ENCODE measurements around the gene MACROD2. TPM values are rescaled to one million over a fixed set of nuclear protein-coding genes. Genes with fewer than 3 reads are reported as not detected.

The MACROD2 gene
- polyA plus RNA-seq, 1 donor from 2014 or later: 23.2 TPM

- Histone ChIP-seq H3K4me3 (ENCODE audit: low read length) (no peak overlapping the region), H3K36me3 (ENCODE audit: insufficient read depth, low read length) (no peaks in the 10 kb centered on the region), H2AFZ (ENCODE audit: low read depth, low read length) (no peak overlapping the region), H3K9ac (ENCODE audit: low read length) (no peak overlapping the region), H3K9me3 (ENCODE audit: low read length) (no peaks in the 10 kb centered on the region), H3K27me3 (ENCODE audit: insufficient read depth, low read depth, low read length) (no peaks in the 10 kb centered on the region), H3K27ac (ENCODE audit: low read length) (no peak overlapping the region), H3K79me2 (replicated peaks; ENCODE audit: insufficient read depth, low read length) (no peaks in the 10 kb centered on the region), H3K9me2 (ENCODE audit: insufficient read depth, low read length) (no peaks in the 10 kb centered on the region), H4K20me1 (ENCODE audit: insufficient read depth) (no peaks in the 10 kb centered on the region), H3F3A (ENCODE audit: insufficient read depth, low read length, poor library complexity, severe bottlenecking) (no peaks in the 10 kb centered on the region), H3K4me2 (ENCODE audit: low read length) (no peak overlapping the region)
- TF ChIP-seq REST (IDR thresholded peaks at IDR 0.05; ENCODE audit: borderline replicate concordance): no peak
- no peak for TF ChIP-seq RAD21 (conservative IDR thresholded peaks at IDR 0.05)
- TF ChIP-seq POLR2AphosphoS5 (IDR thresholded peaks at IDR 0.05): no peak
- no peak for TF ChIP-seq EP300 (conservative IDR thresholded peaks at IDR 0.05; ENCODE audit: poor library complexity, severe bottlenecking)
- no peak for TF ChIP-seq EZH2 (IDR thresholded peaks at IDR 0.05; ENCODE audit: borderline replicate concordance, insufficient read depth, low read length, poor library complexity, severe bottlenecking)
- no peak for TF ChIP-seq TAF1 (IDR thresholded peaks at IDR 0.05; ENCODE audit: low read depth)
- TF ChIP-seq SMC3 (conservative IDR thresholded peaks at IDR 0.05; ENCODE audit: poor library complexity): no peak
- TF ChIP-seq MXI1 (conservative IDR thresholded peaks at IDR 0.05; ENCODE audit: poor library complexity, severe bottlenecking): no peak
- TF ChIP-seq CTCF (IDR thresholded peaks at IDR 0.05; ENCODE audit: poor library complexity, severe bottlenecking): no peak
Observed at GRCh38 chr20:15887387-15887786, 1892.1 kb downstream of the MACROD2 start.

- Histone ChIP-seq H3K36me3 (ENCODE audit: insufficient read depth, low read length) (no peaks in the 10 kb centered on the region), H3K4me3 (ENCODE audit: low read length) (no peak overlapping the region), H2AFZ (ENCODE audit: low read depth, low read length) (no peak overlapping the region), H3F3A (ENCODE audit: insufficient read depth, low read length, poor library complexity, severe bottlenecking) (no peaks in the 10 kb centered on the region), H3K79me2 (replicated peaks; ENCODE audit: insufficient read depth, low read length) (no peaks in the 10 kb centered on the region), H3K27me3 (ENCODE audit: insufficient read depth, low read depth, low read length) (no peaks in the 10 kb centered on the region), H3K4me2 (ENCODE audit: low read length) (no peak overlapping the region), H3K9me3 (ENCODE audit: low read length) (no peaks in the 10 kb centered on the region), H4K20me1 (ENCODE audit: insufficient read depth) (no peaks in the 10 kb centered on the region), H3K9ac (ENCODE audit: low read length) (no peak overlapping the region), H3K27ac (ENCODE audit: low read length) (no peak overlapping the region), H3K9me2 (ENCODE audit: insufficient read depth, low read length) (no peaks in the 10 kb centered on the region)
- TF ChIP-seq CTCF (IDR thresholded peaks at IDR 0.05; ENCODE audit: poor library complexity, severe bottlenecking): no peak
- no peak for TF ChIP-seq EP300 (conservative IDR thresholded peaks at IDR 0.05; ENCODE audit: poor library complexity, severe bottlenecking)
- TF ChIP-seq REST (IDR thresholded peaks at IDR 0.05; ENCODE audit: borderline replicate concordance): no peak
- TF ChIP-seq SMC3 (conservative IDR thresholded peaks at IDR 0.05; ENCODE audit: poor library complexity): no peak
- TF ChIP-seq POLR2AphosphoS5 (IDR thresholded peaks at IDR 0.05): no peak
- no peak for TF ChIP-seq TAF1 (IDR thresholded peaks at IDR 0.05; ENCODE audit: low read depth)
- no peak for TF ChIP-seq MXI1 (conservative IDR thresholded peaks at IDR 0.05; ENCODE audit: poor library complexity, severe bottlenecking)
- TF ChIP-seq RAD21 (conservative IDR thresholded peaks at IDR 0.05): no peak
- TF ChIP-seq EZH2 (IDR thresholded peaks at IDR 0.05; ENCODE audit: borderline replicate concordance, insufficient read depth, low read length, poor library complexity, severe bottlenecking): no peak
Observed at GRCh38 chr20:15889061-15889460, 1893.7 kb downstream of the MACROD2 start.
